GM21737 (cell line): ENCODE measurements around the gene PJA1.

Source experiments
- ATAC-seq: cut with Tn5 transposase; IDR thresholded peaks from one replicate; pipeline ENCODE4 v1.9.1; 2021; ENCODE audit warnings: mild to moderate bottlenecking, moderate library complexity; ENCODE audit not compliant: unreplicated experiment

The PJA1 gene

GRCh38 chrX:69119122-69119521, 46.1 kb downstream of the PJA1 start:
- no peak for ATAC-seq

GRCh38 chrX:69117876-69118526, 47.3 kb downstream of the PJA1 start:
- ATAC-seq = no peak

GRCh38 chrX:69116077-69116476, 49.2 kb downstream of the PJA1 start:
- ATAC-seq = no peak

GRCh38 chrX:69113723-69114122, 51.5 kb downstream of the PJA1 start:
- no peak for ATAC-seq
